NCI-H2107 treated with DMSO at 0.1 percent for 48 hours (cell line): Measurements from ENCODE around the gene COPS6.
A peak's percentile ranks its signal among the peaks of the same experiment; 100 is the strongest.

Experiments used
- DNase-seq: peaks from one replicate; lab custom pipeline; 2025; ENCODE audit not compliant: unreplicated experiment; lab: John Stamatoyannopoulos, UW

Gene COPS6

DNA sequence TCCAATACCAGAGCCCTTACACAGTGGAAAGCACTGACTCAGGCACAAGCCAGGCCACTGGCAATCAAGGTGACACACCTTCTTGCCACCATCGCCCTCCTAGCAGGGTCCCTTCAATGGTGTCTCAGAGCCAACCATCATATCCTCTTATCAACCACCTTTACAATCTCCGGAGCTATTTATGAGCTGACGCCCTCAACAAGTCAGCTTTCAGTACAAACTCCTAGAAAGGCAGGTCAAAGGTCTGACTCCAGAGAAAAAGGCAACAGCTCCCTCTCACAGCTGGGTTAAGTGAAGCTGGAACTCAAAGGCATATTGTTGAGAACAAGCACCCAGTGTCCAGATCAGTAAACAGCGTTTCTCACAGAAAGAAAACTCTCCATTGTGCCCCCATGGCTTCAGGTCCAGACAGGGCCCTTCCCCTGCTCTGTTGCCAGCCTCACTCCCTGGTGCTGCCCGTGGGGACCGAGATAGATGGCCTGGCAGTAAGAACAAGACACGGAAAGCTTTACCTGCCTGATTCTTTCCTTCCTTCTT lies 9.7 kb upstream of the COPS6 start:
- no peak for DNase-seq

DNA sequence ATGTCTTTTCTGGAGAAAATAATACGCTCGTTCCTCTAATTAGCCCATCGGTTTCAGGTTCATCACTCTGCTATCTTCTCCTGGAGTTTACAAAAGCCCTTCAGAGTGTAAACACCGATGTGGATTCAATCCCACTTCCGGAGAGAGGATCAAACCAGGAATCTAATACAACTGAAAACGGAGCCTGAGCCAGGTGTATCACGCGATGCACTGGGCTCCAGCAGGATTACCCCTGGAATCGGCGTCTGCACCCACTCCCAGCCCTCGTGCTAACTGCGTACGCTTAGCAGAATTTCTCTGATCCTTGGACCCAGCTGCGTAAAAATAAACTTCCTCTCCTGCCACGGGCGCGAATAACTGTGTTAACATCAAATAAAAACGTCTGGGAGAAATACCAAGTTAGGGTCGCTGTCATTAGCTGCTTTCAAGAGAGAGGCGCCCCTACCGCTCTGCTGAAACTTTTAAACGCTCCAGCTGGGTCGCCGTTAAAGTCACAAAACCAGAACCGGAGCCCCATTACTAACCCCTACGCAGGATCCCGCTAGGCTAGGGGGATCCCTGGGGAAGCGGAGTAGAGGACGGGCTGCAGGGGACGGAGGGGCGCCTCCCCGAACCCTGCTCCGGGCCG lies 7.7 kb upstream of the COPS6 start:
- DNase-seq, result no peak

DNA sequence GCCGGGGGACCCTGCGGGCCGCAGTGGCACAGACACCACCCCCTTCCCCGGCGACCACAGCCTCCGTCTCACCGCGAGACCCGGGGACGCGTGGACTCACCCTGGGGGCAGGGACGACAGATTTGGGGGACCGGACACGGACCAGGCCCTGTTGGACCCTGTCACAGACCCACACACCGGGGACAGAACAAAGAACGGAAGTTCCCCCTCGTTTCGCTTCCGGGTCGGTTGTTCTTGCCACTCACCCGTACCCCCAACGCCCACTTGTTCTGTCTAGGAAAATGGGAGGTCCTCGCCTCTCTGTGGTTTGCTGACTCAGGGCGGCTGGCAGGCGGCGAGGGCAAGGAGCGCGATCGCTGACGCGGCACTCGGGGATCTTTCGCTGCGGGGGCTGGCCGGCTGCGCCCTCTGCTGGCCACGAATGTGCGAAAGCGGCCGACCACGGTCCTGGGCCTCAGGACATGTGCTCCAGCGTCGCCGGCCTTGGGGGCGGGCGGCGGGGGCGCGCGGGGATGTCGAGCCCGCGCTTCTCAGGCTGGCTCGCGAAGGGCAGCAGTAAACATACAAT lies 7.2 kb upstream of the COPS6 start, which contains the start of gene ZNF3:
Gene ZNF3, minus strand, starts transcription at position 189 of the 568 bp plus-strand sequence. CDS start 4,366 bp downstream, outside the sequence.
- DNase-seq, result peak; percentile 97

DNA sequence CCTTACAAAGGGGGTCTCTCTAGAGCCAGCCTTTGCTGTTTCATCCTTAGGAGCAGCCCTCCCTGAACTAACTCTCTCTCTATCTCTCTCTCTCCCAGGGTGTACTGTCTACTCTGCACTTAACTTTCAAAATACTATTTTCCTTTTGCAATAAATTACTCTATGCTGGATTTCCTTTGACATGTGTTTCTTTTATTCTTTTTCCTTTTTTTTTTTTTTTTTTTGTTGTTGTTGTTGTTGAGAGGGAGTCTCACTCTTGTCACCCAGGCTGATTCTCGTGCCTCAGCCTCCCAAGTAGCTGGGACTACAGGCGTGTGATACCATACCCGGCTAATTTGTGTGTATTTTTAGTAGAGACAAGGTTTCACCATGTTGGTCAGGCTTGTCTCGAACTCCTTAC lies 5.8 kb upstream of the COPS6 start:
- no peak for DNase-seq

DNA sequence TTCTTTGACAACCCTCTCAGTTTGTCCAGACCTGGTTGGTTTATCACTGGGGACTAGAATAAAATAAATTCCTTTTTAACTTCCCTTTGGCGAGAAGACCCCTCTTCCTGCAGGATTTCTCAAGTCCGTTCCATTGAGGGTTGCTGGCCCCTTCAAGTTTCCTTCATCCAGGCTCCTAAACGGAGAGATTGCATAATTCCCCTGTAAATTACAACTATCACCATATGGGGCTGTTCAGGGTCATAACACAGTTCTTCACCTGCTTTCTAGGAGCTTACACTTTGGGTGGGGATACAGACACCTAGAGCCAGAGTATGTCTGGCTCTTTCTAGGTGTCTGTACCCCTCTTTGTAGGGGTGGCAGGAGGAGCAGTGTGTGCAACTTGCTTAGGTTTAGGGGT lies 3.3 kb upstream of the COPS6 start:
- DNase-seq, result no peak

DNA sequence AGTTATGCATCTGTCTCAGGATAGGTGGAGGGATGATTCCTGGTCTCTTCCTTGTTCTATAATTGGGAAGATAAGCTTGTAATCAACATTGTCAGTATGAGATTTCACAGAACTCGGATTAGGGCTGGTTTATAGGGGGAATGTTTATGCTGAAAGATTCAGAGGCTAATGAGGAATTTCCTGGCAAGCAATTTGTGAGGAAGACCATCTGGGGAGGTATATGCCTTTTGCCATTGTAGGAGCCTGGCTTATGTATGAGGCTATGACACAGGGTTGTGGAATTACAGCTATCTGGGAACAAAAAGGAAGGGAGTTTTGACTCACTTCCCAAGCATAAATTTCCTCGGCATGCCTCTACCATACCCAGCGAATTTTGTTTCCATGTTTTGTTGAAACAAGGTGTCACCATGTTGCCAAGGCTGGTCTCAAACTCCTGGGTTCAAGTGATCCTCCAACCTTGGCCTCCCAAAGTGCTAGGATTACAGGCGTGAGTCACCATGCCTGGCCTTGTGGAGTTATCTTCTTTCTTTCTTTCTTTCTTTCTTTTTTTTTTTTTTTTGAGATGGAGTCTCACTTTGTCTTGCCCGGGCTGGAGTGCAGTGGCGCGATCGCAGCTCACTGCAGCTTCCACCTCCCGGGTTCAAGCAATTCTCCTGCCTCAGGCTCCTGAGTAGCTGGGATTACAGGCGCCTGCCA lies 1.6 kb upstream of the COPS6 start:
- no peak for DNase-seq

DNA sequence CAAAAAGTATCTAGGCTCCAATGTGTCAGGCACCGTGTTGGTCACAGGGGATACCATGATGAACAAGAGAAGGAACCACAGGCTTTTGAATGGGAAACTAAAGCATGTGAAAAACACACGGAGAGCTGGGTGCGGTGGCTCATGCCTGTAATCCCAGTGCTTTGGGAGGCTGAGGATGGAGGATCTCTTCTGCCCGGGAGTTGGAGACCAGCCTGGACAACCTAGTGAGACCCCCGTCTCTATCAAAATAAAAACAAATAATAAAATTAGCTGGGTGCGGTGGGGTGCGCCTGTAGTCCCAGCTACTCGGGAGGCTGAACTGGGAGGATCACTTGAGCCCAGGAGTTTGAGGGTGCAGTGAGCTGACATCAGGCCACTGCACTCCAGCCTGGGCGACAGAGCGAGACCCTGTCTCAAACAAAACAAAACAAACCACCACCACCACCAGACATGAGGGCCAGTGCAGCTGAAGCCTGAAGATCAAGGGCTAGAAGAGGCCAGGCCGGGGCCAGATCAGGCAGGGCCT lies 611 bp upstream of the COPS6 start:
- DNase-seq, result no peak

DNA sequence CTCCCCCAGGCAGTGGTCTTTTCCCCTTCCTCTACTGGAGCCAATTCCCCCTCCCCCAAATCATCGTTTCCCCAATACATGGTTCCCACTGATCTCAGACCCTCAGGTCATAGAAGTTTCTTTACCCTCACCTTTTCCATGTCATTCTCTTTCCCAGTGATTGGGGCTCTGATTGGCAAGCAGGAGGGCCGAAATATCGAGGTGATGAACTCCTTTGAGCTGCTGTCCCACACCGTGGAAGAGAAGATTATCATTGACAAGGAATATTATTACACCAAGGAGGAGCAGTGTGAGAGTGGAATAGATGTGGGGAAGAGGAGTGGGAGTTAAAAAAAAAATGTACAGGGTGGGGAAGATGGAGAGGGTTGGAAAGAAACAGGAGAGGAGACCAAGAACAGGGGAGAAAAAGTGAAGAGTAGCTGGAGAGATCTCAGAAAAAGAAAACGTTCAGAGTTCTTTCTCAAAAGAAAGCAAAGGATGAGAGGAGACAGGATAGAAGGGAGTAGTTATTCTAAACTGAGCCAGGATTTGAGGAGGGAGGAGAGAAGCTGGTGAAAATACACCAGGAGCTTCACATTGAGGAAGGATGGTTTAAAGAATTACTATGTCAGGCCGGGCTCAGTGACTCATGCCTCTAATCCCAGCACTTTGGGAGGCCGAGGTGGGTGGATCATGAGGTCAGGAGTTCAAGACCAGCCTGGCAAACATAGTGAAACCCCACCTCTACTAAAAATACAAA lies 858 bp downstream of the COPS6 start:
- DNase-seq, result no peak

DNA sequence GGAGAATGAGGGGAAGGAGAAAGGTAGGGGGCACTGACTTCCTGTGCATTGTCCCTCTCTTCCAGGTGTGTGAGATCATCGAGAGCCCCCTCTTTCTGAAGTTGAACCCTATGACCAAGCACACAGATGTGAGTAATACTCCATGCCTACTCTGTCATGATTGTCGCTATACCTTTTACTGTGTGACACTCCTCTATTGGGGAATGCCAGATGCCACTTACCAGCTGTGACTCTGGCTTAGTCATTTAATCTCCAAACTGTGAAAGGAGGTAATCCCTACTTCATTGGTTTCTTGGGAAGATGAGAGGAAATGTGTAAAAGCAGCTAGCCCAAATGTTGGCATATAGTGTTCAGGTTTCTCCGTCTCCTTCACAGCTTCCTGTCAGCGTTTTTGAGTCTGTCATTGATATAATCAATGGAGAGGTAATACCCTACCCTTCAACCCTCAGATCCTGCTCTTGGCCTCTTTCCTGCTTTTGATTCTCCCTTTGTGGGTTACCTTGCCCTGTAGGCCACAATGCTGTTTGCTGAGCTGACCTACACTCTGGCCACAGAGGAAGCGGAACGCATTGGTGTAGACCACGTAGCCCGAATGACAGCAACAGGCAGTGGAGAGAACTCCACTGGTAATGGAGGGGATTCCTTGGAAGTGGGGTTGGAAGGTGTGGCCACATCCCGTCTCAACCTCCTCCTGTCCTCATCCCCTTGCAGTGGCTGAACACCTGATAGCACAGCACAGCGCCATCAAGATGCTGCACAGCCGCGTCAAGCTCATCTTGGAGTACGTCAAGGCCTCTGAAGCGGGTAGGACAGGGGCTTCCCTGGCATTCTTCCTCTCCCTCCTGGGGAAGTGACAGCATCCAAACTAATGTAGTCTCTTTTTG lies 2.0 kb downstream of the COPS6 start:
- no peak for DNase-seq

DNA sequence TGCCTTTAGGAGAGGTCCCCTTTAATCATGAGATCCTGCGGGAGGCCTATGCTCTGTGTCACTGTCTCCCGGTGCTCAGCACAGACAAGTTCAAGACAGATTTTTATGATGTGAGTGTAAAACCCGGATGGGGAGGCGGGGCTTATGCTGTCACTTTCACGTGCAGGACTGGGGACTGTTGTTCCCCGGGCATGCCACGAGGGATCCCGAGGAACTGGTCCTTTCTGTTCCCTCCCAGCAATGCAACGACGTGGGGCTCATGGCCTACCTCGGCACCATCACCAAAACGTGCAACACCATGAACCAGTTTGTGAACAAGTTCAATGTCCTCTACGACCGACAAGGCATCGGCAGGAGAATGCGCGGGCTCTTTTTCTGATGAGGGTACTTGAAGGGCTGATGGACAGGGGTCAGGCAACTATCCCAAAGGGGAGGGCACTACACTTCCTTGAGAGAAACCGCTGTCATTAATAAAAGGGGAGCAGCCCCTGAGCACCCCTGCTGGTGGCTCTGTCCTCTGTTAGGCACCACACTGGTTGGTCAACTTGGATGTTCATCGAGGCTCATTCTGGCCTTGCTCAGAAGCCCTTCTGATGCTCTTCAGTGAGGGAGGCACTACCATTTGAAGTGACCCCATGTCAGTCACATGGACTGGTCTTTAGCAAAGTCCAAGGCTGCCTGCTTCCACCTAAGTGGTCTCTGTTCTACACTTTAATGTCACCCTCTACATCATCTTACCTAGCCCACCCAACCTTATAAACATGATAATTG lies 2.8 kb downstream of the COPS6 start:
- no peak for DNase-seq

DNA sequence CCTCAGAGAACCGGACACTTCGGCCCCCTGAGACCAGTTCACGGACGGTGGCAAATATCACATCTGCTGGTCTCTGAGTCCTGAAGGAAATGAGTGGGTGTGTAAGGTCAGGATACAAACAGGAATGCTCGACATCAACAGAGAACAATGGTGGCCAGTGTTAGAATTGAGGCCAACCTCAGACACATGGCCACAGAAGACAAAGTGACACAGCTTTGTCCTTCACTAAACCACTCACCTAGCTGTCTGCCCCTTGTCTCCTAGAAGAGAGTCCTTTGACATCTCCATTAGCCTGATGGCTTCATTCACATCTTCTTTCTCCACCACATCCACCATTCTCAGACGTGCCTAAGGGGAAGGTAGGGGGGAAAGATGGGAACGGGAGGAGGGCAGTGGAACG lies 4.3 kb downstream of the COPS6 start:
- no peak for DNase-seq

DNA sequence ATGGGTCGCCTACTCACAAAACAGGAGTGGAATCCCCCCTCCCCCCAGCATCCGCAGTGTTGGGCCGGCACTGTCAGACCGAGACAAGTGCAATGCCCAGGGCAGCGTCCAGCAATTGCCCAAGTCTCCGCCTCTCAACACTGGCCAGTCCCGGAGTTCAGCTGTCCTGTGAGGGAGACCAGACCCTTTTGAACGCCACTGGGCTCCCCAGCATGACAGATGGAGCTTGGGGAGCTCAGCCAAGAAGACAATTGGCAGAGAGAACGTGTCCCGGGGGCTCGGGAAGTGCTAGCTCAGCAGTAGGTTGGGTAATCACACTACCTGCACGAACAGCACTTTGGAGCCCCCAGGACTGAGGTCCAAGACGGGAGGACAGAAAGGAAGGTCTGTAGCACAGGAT lies 4.7 kb downstream of the COPS6 start:
- no peak for DNase-seq

DNA sequence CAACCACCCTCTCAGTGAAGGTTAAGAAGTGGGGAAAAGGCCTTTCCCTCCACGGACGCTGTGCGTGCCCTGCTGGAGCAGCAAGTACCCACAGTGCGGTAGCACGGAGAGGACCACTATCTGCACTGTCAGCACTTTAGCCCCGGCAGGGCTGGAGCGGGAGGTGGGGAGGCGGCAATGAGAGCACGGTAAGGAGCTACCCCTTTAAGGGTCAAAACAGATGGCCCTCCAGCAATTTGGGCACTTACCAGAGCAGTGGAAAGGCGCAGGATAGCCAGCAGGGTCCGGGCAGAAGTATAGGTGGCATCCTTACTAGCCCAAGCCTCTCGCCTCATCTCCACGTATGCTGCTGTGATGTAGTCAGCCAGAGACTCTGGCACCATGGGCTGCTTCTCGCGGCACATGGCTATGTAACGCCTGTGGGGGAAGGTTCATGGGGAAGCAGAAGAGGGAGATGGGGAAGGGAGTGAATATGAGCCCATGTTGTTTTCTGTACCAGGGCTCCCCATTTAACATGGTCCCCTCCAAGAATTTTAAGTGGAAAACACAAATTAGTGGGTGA lies 5.2 kb downstream of the COPS6 start:
- no peak for DNase-seq

DNA sequence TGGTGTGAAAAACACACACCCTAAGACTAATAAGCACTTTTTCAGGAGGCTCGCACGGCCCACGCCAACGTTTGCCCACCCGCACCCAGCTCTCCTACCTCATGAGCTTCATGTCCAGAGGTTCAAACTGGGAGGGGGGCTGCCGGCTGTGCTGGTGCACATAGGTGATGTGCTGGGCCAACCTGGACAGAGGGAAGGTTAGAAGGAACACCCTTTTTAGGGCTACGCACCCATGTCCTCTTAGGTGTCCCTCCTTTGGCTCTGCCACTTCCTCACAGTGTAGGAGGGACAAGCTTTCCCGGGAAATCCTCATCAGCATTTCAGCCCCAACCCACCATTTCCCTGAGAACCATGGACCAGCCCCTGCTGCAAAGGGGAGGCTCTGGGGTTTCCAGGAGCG lies 6.5 kb downstream of the COPS6 start:
- DNase-seq, result no peak

DNA sequence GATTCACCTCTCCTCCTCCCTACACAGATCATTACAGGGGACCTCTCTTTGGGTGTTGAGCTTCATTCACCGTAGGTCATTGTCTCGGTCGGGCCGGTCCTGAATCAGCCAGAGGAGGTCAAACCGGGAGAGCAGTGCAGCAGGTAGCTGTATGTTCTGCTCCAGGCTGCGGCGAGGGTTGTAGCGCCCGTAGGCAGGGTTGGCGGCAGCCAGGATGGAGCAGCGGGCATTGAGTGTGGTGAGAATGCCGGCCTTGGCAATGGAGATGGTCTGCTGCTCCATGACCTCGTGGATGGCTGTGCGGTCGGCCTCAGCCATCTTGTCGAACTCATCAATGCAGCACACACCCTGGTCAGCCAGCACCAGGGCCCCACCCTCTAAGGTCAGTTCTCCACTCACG lies 6.9 kb downstream of the COPS6 start:
- DNase-seq, result no peak

DNA sequence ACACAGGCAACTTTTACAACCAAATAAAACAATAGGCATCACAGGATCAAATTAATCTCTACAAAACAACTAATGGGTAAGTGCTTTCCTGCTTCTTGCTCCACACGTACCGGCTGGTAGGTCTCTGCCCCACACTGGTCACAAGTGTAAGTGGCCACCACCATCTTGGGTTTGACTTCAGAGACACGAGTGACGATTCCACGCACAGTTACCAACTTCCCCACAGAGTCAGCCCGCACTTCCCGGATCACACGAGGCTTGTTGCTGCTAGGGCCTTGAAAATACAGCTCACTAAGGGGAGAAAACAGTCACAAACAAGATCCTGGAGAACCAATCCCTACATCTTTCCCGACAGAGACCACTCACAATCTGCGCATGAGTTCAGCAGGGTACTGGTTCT lies 10.1 kb downstream of the COPS6 start:
- no peak for DNase-seq

DNA sequence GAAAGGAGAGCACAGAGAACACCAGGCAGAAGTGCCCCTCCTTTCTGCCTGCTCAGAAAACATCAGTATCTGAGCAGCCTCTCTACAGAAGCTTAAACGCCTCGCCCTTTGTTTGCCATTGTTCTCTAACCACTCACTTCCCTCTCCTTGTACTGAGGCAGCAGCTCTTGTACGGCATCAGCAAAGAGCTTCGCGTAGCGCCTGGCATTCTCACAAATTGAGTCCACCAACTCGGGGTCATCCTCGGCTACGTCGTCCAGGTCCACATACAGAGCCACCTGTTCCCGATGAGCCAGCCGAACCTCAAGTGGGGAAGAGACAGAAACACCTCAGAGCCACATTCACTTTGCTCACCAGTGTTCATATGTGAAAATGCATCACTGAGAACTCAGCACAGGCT lies 10.7 kb downstream of the COPS6 start:
- DNase-seq, result no peak

DNA sequence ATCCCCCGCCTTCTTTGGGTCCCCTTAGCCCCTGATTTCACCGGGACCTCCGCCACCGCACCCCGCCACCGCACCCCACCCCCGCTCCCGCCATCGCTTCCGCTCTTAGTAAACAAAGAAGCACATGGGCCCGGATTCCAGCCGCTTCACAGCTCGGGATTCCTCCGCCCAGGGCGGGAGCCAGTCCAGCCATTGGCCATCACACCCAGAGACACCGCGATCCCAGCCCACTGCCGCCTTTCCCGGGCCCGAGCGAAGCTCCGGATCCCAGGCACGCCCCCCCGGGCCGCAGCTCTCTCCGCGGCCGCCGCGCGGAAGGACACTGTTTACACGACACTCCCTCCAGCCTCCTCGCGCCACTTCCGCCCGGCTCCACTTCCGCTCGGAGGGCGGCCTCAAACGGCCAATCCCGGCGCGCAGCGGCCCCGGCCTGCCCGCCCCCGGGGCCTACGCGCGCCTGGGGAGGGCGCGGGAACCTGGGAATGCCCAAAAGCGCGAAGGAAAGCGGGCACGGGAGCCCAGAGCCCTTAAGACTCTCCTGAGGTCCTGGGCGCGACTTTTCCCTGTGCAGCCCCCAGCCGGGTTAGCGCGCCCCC lies 11.7 kb downstream of the COPS6 start:
- peak; percentile 78 for DNase-seq
